ENCODE measurements around the gene ANXA8.
"Not testable (repeated sequence)": the region's sequence is repeated elsewhere in the genome, so short reads cannot be mapped to it uniquely, and the experiment has no call there.

ANXA8 gene, protein sequence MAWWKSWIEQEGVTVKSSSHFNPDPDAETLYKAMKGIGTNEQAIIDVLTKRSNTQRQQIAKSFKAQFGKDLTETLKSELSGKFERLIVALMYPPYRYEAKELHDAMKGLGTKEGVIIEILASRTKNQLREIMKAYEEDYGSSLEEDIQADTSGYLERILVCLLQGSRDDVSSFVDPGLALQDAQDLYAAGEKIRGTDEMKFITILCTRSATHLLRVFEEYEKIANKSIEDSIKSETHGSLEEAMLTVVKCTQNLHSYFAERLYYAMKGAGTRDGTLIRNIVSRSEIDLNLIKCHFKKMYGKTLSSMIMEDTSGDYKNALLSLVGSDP

DNA sequence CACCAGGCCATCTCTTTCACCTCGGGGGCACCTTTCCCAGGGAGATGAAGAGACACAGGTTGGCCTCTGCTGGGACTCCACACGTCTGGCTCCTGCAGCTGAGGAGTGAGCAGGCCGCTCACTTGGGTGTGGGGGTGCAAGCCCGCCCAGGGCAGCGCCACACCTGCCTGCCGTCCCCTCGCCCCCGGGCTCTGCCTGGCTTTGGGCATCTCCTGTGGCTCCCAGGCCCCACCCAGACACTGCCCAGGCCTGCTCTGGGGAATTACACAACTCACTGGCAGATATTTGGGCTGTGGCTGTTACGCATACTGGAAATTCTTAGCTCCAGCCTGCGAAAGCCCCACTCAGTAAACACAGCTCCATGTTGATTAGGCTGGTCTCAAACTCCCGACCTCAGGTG lies at the start of gene ANXA8:
TSS of gene ANXA8 (minus strand) at position 193 of the 400 bp plus-strand sequence. CDS start at position 11, 182 bp downstream.
- DNase-seq (ENCODE audit: low read depth in 2 of 2, low spot score in 1 of 2), result not testable (repeated sequence)

GRCh38 chr10:47523475-47523874 lies 39.6 kb upstream of the ANXA8 start, which contains the start of gene AGAP9:
TSS of gene AGAP9 (minus strand) at chr10:47523638. CDS start at chr10:47523526, 112 bp downstream.
- not testable (repeated sequence) for DNase-seq (ENCODE audit: low read depth in 2 of 2, low spot score in 1 of 2)

- DNase-seq (ENCODE audit: low read depth in 2 of 2, low spot score in 1 of 2), result not testable (repeated sequence)
Observed at GRCh38 chr10:47502313-47502712, 18.4 kb upstream of the ANXA8 start.

DNA sequence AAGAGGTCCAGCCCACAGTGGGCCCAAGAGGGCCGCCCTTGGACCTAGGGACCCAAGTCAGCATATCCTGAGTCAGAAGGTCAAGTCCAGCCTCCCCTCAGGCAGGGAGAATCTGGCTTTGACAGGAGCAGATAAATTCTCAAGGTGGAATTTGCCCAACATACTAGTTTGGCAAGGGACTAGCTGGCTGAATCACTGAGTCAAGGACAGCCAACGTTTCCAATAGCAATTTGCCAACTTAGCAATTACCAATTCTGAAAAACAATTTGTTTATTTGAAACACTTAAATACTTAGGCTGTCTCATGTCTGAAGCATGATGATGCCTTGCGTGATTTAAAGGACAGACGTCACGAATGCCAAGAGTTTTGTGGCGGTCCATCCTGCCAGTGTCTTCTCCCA lies 10.3 kb upstream of the ANXA8 start:
- not testable (repeated sequence) for DNase-seq (ENCODE audit: low read depth in 2 of 2, low spot score in 1 of 2)

DNA sequence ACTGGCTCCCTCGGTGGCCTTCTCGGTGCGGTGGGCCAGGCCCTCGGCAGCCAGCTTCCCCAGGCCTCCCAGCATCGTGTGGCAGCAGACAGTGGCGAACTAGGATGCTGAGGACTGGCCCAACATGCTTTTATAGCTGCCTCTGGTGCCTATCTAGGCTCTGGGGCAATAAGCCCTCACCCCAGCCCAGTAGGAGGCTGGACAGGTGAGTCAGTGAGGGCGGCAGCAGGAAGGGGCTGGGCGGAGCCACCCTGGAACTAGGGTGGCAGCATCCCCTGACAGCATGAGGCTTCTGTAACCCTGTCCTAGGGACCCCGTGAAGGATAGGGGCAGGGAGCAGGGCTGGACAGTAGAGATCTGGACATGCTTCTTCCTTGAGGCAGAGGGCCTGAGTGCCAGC lies 7.7 kb upstream of the ANXA8 start, which contains the start of gene FAM25G:
TSS of gene FAM25G (minus strand) at position 101 of the 400 bp plus-strand sequence. CDS start at position 75, 26 bp downstream.
- not testable (repeated sequence) for DNase-seq (ENCODE audit: low read depth in 2 of 2, low spot score in 1 of 2)

- DNase-seq (ENCODE audit: low read depth in 2 of 2, low spot score in 1 of 2), result not testable (repeated sequence)
Observed at GRCh38 chr10:47489630-47490029, 5.7 kb upstream of the ANXA8 start.

DNA sequence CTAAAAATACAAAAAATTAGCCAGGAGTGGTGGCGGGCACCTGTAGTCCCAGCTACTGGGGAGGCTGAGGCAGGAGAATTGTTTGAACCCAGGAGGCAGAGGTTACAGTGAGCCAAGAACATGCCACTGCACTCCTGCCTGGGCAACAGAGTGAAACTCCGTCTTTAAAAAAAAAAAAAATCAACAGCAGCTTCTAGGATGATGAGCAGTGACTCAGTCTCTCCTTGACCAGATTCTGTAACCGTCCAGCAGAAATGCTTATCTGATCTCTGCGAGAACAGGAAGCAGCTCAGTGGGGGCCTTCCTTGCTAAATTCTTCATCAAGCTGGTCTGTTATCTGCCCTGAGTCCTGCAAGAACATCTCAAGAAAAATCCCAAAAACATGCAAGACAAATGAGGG lies 2.0 kb upstream of the ANXA8 start:
- not testable (repeated sequence) for DNase-seq (ENCODE audit: low read depth in 2 of 2, low spot score in 1 of 2)

DNA sequence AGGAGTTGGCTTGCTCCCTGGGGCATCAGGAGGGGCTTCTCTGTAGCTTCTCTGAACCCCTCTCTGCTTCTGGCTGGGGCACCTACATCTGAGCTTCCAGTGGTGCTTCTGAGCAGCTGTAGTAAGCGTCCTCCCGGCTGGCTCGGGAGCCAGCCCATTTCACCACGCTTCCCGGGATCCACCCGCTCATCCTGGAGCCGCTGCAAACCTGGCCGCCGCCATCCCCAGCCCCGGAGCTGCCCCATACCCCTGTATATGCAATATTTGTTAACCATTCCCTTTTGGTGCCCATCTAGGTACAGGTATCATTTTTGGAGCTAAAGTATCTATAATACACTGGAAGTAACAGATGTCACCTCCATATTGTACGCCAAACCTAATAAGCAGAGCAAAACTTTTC lies 871 bp upstream of the ANXA8 start:
- DNase-seq (ENCODE audit: low read depth in 2 of 2, low spot score in 1 of 2), result not testable (repeated sequence)

DNA sequence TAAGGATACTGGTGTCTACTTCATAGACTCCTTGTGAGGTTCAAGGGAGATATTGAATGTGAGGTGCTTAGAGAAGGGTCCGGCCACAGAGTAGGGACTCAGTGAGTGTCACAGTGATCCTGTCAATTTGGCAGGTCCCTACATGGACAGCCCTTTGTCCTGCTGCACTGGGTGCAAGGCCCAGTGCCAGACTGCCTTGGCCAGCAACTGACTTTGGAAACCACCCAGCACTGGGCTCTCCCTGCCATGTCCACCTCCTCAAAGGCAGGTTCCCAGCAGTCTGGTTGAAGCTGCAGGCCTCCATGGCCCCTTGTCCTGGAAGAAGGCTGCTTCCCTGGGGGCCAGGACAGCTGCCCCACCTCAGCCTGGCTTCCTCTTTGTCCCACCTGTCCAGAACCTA lies 1.5 kb downstream of the ANXA8 start:
- not testable (repeated sequence) for DNase-seq (ENCODE audit: low read depth in 2 of 2, low spot score in 1 of 2)

DNA sequence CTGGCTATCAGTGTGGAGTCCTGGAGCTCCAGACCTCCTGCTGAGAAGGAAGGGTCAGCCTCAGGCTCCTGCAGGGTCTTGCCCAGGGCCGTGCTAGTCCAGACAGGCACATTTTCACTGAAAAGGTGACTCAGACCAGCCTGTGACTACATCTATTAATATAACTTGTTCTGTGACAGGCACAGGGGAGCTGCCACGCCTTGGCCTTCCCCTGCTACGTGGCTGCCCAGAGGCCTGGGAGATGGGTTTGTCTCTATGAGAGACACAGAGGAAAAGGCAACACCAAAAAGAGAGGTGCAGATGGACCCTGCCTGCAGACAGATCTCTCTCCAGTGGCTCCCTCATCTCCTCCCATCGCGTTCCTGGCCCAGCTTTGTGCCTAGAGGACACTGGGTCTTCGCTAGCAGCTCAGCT lies 2.1 kb downstream of the ANXA8 start:
- not testable (repeated sequence) for DNase-seq (ENCODE audit: low read depth in 2 of 2, low spot score in 1 of 2)

DNA sequence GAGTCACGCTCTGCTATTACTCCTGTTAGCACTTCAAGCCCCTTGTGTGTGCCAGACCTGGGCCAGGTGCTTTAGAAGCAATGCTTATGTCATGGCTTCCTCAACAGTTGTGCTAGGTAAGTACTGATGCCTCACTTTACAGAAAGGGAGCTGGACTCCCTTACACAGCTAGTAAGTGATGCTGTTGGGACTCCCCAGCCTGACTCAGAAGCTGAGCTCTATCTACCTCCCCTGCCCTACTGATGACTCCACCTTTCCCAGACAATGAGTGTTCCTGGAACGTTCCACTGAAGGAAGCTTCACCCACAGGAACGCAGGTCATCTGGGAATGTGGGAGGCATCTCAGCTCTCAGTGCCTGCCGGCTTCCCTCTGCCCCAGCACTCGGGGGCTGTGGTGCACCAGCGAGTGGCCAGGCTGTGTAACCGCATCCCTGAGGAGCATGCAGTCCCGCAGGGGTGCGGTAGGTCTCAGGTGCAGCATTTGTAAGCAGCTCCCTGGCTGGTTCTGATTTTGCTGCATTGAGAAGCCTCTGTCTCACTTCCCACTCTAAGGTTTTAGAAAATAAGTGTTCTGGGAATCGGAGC lies 2.6 kb downstream of the ANXA8 start:
- DNase-seq (ENCODE audit: low read depth in 2 of 2, low spot score in 1 of 2), result not testable (repeated sequence)

DNA sequence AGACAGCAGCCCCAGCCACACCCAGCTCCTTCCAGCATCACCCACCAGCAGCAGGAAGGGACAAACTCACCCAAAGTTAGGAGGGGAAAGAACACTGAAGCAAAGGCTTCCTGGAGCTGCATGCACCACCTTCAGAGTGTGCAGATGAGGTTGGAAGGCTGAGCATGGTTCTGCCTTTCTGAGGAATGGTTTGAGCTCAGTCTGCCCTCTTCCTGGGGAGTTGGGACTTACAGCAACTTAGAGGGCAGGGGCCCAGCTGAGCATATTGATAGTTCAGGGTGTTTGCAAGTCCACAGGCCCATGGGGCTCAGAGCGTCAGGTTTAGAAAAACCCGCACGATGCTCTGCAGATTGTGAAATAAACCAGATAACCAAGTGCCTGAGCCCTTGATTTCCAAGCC lies 3.8 kb downstream of the ANXA8 start:
- DNase-seq (ENCODE audit: low read depth in 2 of 2, low spot score in 1 of 2), result not testable (repeated sequence)

DNA sequence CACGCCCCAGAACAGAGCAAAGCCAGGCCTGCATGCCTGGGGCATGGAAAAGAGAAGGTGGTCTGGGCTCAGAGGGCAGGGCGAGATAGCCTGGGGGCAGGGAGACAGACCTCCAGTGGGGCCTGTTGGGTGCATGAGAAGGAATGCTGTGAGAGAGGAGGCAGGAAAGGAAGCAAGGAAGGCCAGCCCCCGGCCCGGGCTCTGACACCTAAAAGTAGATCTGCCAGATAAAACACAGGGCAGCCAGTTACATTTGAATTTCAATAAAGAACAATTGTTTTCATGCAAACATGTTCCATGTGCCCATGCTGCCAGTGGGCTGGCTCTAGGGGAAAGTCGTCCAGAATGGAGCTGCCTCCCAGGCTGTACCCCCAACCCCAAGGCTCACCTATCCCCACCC lies 5.8 kb downstream of the ANXA8 start:
- not testable (repeated sequence) for DNase-seq (ENCODE audit: low read depth in 2 of 2, low spot score in 1 of 2)

GRCh38 chr10:47477078-47477477 lies 6.8 kb downstream of the ANXA8 start:
- DNase-seq (ENCODE audit: low read depth in 2 of 2, low spot score in 1 of 2), result not testable (repeated sequence)

DNA sequence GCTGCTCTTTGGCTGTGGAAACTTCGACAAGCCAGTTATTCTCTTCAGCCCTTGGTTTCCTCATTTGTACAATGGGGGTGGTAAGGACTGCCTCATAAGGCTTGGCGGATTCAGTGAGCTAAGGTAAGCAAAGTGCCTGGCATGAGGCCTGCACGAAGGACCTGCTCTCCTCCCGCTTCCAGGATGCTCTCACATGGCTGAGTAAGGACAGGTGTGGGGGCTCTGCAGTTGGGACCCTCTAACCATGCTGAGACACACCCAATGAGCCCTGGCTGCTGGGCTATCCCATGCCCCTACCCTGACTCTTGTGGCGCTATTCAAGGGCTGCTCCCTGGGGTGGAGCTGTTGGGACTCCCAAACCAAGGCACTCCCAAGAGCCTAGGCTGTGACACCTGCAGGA lies 8.8 kb downstream of the ANXA8 start:
- not testable (repeated sequence) for DNase-seq (ENCODE audit: low read depth in 2 of 2, low spot score in 1 of 2)

GRCh38 chr10:47473516-47473915 lies 10.4 kb downstream of the ANXA8 start:
- not testable (repeated sequence) for DNase-seq (ENCODE audit: low read depth in 2 of 2, low spot score in 1 of 2)

DNA sequence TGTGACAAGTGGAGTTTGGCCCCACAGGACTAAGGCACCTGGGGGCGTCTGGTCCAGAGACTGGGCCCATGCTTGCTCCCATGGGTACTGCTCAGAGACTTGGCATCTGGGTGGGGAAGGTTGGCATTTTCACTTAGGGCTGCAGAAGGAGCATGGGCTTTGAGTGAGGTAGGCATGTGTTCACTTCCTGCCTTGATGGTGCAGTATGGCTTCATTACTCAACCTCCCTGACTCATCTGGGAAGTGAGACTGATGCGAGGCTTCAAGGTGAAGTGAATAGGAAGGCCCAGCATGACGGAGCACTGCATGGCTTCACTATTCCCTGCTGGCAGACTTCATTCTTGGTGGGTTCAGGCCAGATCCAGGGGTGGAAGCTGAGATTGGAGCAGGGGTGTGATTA lies 11.3 kb downstream of the ANXA8 start:
- not testable (repeated sequence) for DNase-seq (ENCODE audit: low read depth in 2 of 2, low spot score in 1 of 2)

GRCh38 chr10:47472072-47472471 lies 11.8 kb downstream of the ANXA8 start:
- not testable (repeated sequence) for DNase-seq (ENCODE audit: low read depth in 2 of 2, low spot score in 1 of 2)

- not testable (repeated sequence) for DNase-seq (ENCODE audit: low read depth in 2 of 2, low spot score in 1 of 2)
Observed at GRCh38 chr10:47468731-47469528, 15.0 kb downstream of the ANXA8 start.

- DNase-seq (ENCODE audit: low read depth in 2 of 2, low spot score in 1 of 2), result not testable (repeated sequence)
Observed at GRCh38 chr10:47467957-47468356, 16.0 kb downstream of the ANXA8 start.

DNA sequence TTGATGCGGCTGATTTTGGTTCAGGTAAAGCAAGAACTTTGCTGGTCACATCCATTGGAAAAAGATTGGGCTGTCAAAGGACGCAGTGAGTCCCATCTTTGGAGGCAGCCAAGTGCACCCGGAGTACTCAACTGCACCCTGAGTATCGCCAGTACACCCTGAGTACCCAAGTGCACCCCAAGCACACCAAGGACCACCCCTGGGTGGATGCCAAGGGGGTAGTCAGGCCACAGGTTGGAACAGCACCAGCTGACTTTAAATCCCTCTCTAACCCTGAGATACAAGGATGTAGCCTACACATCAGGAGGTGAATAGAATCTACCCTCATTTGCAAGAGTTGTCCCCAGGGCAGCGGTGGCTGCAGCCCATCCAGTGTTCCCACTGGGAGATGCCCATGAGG lies 16.5 kb downstream of the ANXA8 start:
- DNase-seq (ENCODE audit: low read depth in 2 of 2, low spot score in 1 of 2), result not testable (repeated sequence)

All from stimulated activated CD8-positive, alpha-beta memory T cell treated with anti-CD3 and anti-CD28 coated beads, Interleukin-4, amount 100 ng/mL, for 1 hour (primary cell).